GM18861 (cell line): ENCODE results near the gene ZNF558.
"Not testable (repeated sequence)": the region's sequence is repeated elsewhere in the genome, so short reads cannot be mapped to it uniquely, and the experiment has no call there.

ENCODE experiments used
- ATAC-seq: cut with Tn5 transposase; IDR thresholded peaks from one replicate; pipeline ENCODE4 v1.9.1; 2021; ENCODE audit not compliant: unreplicated experiment

ZNF558 gene

DNA sequence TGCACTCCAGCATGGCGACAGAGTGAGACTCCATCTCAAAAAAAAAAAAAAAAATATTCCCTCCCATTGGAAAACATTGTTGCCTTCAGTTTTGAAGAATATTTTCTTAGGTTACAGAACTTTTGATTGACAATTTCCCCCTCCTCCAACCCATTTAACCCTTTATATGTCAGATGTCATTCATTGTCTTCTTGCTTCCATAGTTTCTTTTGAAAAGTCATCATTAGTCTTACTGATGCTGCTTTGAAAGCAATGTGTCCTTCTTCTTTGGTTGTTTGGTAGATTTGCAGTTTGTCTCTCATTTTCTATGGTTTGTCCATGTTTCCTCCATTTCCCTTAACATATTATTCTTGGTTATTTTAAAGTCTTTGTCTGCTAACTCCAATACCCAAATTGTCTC is 25.4 kb downstream of the ZNF558 start:
- ATAC-seq, result no peak

DNA sequence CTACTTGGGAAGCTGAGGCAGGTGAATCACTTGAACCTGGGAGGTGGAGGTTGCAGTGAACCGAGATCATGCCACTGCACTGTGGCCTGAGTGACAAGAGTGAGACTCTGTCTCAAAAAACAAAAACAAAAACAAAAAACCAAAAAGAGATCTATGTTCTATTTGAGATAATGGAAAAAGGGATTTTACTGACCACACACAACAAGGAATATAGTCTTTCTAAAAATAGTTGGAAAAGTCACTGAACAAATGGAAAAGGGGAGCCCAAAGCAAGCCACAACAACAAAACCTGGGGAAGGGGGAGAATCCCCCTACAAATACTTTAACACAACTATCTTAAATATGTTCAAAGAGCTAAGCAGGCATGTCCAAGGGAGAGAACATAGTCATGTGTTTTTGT is 37.3 kb downstream of the ZNF558 start:
- ATAC-seq, result no peak

DNA sequence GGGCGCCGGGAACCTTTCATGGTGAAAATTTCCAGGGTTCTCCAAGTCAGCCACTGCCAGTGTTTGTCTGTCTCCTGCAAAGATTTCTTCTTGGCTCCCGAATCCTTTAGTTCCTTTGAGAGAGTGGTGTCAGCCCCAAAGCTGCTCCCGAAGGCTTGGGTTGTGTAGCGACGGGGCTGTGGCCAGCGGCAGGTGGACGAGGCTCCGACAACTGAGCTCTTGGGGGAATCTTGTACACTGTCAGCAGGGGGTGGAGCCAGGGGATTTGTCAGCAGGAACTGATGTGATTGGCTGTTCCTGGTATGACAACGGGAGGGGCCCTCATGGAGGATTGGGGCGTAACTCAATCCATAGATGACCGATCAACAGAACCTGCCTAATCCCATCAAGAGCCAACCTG is 58.5 kb downstream of the ZNF558 start:
- ATAC-seq, result not testable (repeated sequence)

DNA sequence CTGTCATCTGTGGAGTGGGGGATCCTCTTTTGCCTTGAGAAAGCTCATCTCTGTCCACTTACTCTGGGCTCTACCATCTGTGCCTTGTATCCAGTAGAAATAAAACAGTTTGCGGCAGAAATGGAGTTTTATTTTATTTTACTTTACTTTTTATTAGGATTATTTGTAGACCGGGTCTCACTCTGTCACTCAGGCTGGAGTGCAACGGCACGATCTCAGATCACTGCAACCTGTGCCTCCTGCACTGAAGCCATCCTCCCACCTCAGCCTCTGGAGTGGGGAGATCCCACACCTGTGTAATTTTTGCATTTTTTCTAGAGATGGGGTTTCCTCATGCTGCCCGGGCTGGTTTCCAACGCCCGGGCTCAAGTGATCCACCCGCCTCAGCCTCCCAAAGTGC is 62.8 kb downstream of the ZNF558 start:
- not testable (repeated sequence) for ATAC-seq

DNA sequence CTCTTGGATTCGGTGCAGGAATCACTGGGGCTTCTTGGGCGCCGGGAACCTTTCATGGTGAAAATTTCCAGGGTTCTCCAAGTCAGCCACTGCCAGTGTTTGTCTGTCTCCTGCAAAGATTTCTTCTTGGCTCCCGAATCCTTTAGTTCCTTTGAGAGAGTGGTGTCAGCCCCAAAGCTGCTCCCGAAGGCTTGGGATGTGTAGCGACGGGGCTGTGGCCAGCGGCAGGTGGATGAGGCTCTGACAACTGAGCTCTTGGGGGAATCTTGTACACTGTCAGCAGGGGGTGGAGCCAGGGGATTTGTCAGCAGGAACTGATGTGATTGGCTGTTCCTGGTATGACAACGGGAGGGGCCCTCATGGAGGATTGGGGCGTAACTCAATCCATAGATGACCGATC is 64.8 kb downstream of the ZNF558 start:
- ATAC-seq, result not testable (repeated sequence)
